HepG2 (cell line): ENCODE measurements around the gene SPG7.

Experiments used
- MAZ ChIP-seq, 2 experiments: sonication (generic) in 1 of 2; formaldehyde crosslinking in 1 of 2; IDR thresholded peaks; 2 replicates each; pipeline versions ENCODE4 v1.5.0 to v1.6.1; 2012 to 2020; ENCODE audit warnings: low read depth in 2 of 2, mild to moderate bottlenecking in 2 of 2, borderline replicate concordance in 1 of 2, improper control_type of control experiment in 1 of 2, low read length in 1 of 2, missing genetic modification reagents in 1 of 2, moderate library complexity in 1 of 2
- NFE2 ChIP-seq: sonication (generic); formaldehyde crosslinking; IDR thresholded peaks from 2 replicates; pipeline ENCODE4 v1.4.0; 2020; ENCODE audit warnings: missing genetic modification reagents
- POLR2AphosphoS2 ChIP-seq: IDR thresholded peaks from 2 replicates; pipeline ENCODE4 v1.6.1; 2011; ENCODE audit warnings: low read depth, low read length, improper control_type of control experiment
- POLR2AphosphoS5 ChIP-seq: IDR thresholded peaks from 2 replicates; pipeline ENCODE4 v1.6.1; 2012; ENCODE audit warnings: low read depth, low read length
- RFX5 ChIP-seq: IDR thresholded peaks from 2 replicates; pipeline ENCODE4 v1.6.1; 2011; ENCODE audit warnings: low read depth, low read length, improper control_type of control experiment
- RNF2 ChIP-seq: fragments of 450-650 bp; conservative IDR thresholded peaks from 2 replicates; pipeline ENCODE4 v1.6.1; 2016; ENCODE audit warnings: low read depth
- TAF1 ChIP-seq: sonication (generic); formaldehyde crosslinking; IDR thresholded peaks from 2 replicates; pipeline ENCODE4 v1.4.0; 2020; ENCODE audit warnings: missing genetic modification reagents
- TRIM24 ChIP-seq: sonication (generic); formaldehyde crosslinking; IDR thresholded peaks from 2 replicates; pipeline ENCODE4 v1.8.0; 2022; ENCODE audit warnings: mild to moderate bottlenecking, missing genetic modification reagents
- U2AF2 ChIP-seq: fragments of 200-400 bp; formaldehyde crosslinking; IDR thresholded peaks from 2 replicates; pipeline ENCODE4 v1.6.1; 2017; ENCODE audit warnings: low read depth, mild to moderate bottlenecking, low read length
- XRCC5 ChIP-seq: fragments of 200-400 bp; formaldehyde crosslinking; optimal IDR thresholded peaks from 2 replicates; pipeline ENCODE3; 2017; ENCODE audit warnings: mild to moderate bottlenecking, low read length
- ZNF234 ChIP-seq: sonication (generic); formaldehyde crosslinking; conservative IDR thresholded peaks from 2 replicates; pipeline ENCODE4 v1.5.1; 2020; ENCODE audit warnings: mild to moderate bottlenecking, missing genetic modification reagents
- ZNF749 ChIP-seq: sonication (generic); formaldehyde crosslinking; IDR thresholded peaks from 2 replicates; pipeline ENCODE4 v1.8.0; 2022; ENCODE audit warnings: mild to moderate bottlenecking, missing genetic modification reagents, moderate library complexity, borderline replicate concordance
- ZNF792 ChIP-seq: IDR thresholded peaks from 2 replicates; pipeline ENCODE4 v1.6.1; 2016
- TF ChIP-seq, protein P1 (sequence below): sonication (generic); formaldehyde crosslinking; IDR thresholded peaks from 2 replicates; pipeline ENCODE4 v1.5.0; 2020; ENCODE audit warnings: mild to moderate bottlenecking, missing genetic modification reagents, moderate library complexity

DNA sequence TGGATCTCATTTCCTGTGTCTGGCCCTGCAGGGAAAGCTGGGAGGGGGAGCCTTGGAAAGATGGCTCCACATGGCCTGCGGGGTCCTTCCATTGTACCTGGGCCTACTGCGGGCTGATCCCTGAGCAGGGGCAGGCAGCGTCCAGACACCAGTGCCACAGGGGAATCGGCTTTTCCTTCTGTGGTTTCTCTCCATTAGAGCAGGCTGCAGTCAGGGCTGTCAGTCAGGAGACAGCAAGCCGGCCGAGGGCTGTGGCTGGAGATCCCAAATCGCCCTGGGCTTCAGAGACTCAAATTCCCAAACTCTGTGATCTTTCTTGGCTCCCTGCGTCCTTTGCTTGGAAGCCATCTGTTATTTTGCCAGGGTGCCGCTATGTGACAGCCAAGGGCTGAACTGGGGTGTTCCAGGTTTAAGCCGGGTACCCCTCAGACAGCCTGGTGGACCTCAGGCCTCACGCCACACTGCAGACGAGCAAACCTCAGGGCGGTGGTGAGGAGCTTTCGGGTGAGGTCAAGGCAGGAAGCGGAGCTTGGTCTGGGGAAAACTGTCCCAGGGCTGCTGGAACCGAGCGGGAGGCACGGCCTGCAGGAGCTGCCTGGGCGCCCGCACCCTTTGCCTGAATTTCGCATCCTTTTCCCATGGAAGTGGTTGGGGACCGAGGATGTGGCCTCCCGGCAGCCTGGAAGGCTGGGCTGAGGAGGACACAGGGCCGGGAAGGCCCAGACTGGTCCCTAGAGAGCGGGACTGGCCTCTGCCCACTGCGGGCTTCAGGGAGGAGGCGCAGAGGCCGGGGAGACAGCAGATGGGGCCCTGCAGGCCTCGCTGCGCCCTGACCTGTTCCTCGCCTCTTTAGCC is 65.8 kb downstream of the SPG7 start:
- no peak for TF ChIP-seq TRIM24
- TF ChIP-seq ZNF792: no peak
- no peak for TF ChIP-seq RFX5
- no peak for TF ChIP-seq ZNF749
- TF ChIP-seq, protein P1, sequence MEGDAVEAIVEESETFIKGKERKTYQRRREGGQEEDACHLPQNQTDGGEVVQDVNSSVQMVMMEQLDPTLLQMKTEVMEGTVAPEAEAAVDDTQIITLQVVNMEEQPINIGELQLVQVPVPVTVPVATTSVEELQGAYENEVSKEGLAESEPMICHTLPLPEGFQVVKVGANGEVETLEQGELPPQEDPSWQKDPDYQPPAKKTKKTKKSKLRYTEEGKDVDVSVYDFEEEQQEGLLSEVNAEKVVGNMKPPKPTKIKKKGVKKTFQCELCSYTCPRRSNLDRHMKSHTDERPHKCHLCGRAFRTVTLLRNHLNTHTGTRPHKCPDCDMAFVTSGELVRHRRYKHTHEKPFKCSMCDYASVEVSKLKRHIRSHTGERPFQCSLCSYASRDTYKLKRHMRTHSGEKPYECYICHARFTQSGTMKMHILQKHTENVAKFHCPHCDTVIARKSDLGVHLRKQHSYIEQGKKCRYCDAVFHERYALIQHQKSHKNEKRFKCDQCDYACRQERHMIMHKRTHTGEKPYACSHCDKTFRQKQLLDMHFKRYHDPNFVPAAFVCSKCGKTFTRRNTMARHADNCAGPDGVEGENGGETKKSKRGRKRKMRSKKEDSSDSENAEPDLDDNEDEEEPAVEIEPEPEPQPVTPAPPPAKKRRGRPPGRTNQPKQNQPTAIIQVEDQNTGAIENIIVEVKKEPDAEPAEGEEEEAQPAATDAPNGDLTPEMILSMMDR (CRISPR knock-in tag): no peak
- no peak for TF ChIP-seq MAZ (IDR thresholded peaks at IDR 0.05; ENCODE audit: borderline replicate concordance, low read depth, low read length)
- no peak for TF ChIP-seq MAZ (CRISPR knock-in tag; IDR thresholded peaks at IDR 0.05; ENCODE audit: low read depth)
- no peak for TF ChIP-seq NFE2
- no peak for TF ChIP-seq XRCC5
- no peak for TF ChIP-seq ZNF234 (CRISPR knock-in tag)
- TF ChIP-seq POLR2AphosphoS2: no peak
- no peak for TF ChIP-seq POLR2AphosphoS5
- TF ChIP-seq U2AF2: no peak
- no peak for TF ChIP-seq RNF2
- no peak for TF ChIP-seq TAF1
